Common myeloid progenitor, CD34-positive (primary cell): ENCODE measurements around the gene GPR148.

ENCODE experiments used
- CTCF ChIA-PET: fragments of 350-600 bp; sonication (Branson Sonifier 250); formaldehyde crosslinking; loops from one replicate; lab custom pipeline; 2021; ENCODE audit warnings: antibody characterized with exemption; lab: Charles Lee
- POLR2A ChIA-PET: fragments of 350-600 bp; sonication (Branson Sonifier 250); formaldehyde crosslinking; loops from one replicate; lab custom pipeline; 2021; ENCODE audit warnings: antibody characterized with exemption; lab: Charles Lee
- DNase-seq, 3 donors: peaks; one replicate each; pipeline versions ENCODE4 v3.0.0 to v3.0.0-alpha.2; 2013
- H3K27ac ChIP-seq, 2 experiments: 1 replicate in 1 of 2; 2 replicates in 1 of 2; pipeline ENCODE4 v1.7.0; 2013; ENCODE audit warnings: inconsistent platforms in 2 of 2, low read length in 2 of 2, mild to moderate bottlenecking in 2 of 2, low read depth in 1 of 2, moderate library complexity in 1 of 2; ENCODE audit not compliant: severe bottlenecking in 2 of 2, insufficient read depth in 1 of 2, poor library complexity in 1 of 2
- H3K27me3 ChIP-seq, 5 experiments: replicated peaks in 2 of 5; 1 replicate in 3 of 5; 2 replicates in 2 of 5; pipeline versions ENCODE4 v1.6.1 to v1.7.0; 2013; ENCODE audit warnings: low read length in 4 of 5, mild to moderate bottlenecking in 2 of 5, moderate library complexity in 2 of 5, inconsistent platforms in 1 of 5; ENCODE audit not compliant: insufficient read depth in 5 of 5, control insufficient read depth in 4 of 5
- H3K36me3 ChIP-seq, 4 experiments: 1 replicate in 2 of 4; 2 replicates in 2 of 4; pipeline versions ENCODE4 v1.6.1 to v1.7.0; 2013; ENCODE audit warnings: low read length in 3 of 4, control low read depth in 1 of 4, mild to moderate bottlenecking in 1 of 4; ENCODE audit not compliant: control insufficient read depth in 4 of 4, insufficient read depth in 4 of 4
- H3K4me1 ChIP-seq, 4 experiments: 1 replicate in 3 of 4; 2 replicates in 1 of 4; pipeline versions ENCODE4 v1.6.1 to v1.7.1; 2013; ENCODE audit warnings: low read length in 3 of 4, mild to moderate bottlenecking in 3 of 4, control low read depth in 1 of 4, inconsistent platforms in 1 of 4, moderate library complexity in 1 of 4; ENCODE audit not compliant: control insufficient read depth in 4 of 4, insufficient read depth in 4 of 4; ENCODE audit errors: control extremely low read depth in 1 of 4
- H3K4me3 ChIP-seq, 7 experiments: 1 replicate in 4 of 7; 2 replicates in 3 of 7; pipeline versions ENCODE4 v1.5.1 to v1.7.0; 2013; ENCODE audit warnings: mild to moderate bottlenecking in 7 of 7, low read length in 6 of 7, moderate library complexity in 6 of 7, inconsistent platforms in 2 of 7, low read depth in 2 of 7, control low read depth in 1 of 7; ENCODE audit not compliant: insufficient read depth in 4 of 7, control insufficient read depth in 1 of 7; ENCODE audit errors: extremely low read depth in 1 of 7
- H3K9me3 ChIP-seq, 5 experiments: 1 replicate in 4 of 5; 2 replicates in 1 of 5; pipeline versions ENCODE4 v1.6.1 to v1.7.1; 2013; ENCODE audit warnings: low read length in 4 of 5, mild to moderate bottlenecking in 2 of 5, inconsistent platforms in 1 of 5, low read depth in 1 of 5, moderate library complexity in 1 of 5; ENCODE audit not compliant: control insufficient read depth in 4 of 5, insufficient read depth in 2 of 5; ENCODE audit errors: control extremely low read depth in 1 of 5
- WGBS: methylation state at CpG from one replicate; pipeline ENCODE4 v1.1.5; 2013; ENCODE audit not compliant: insufficient coverage; 5-methylcytosine and 5-hydroxymethylcytosine counted together

Gene GPR148

GRCh38 chr2:130769343-130769907 lies 40.6 kb downstream of the GPR148 start:
- no peaks in the 10 kb centered on the region for H3K4me1 ChIP-seq
- WGBS: 81% methylated on average over 7 of the region's 7 CpGs
- no peak overlapping the region for H3K4me3 ChIP-seq
- no peak for DNase-seq
- H3K27me3 ChIP-seq: peaks cover 0 to 2% (median 0%) of the 10 kb centered on the region in 5 experiments
- no peak overlapping the region for H3K27ac ChIP-seq
- no peaks in the 10 kb centered on the region for H3K36me3 ChIP-seq
- peaks cover 0 to 3% (median 0%) of the 10 kb centered on the region in 5 experiments for H3K9me3 ChIP-seq
- ChIA-PET POLR2A (no interaction called here), CTCF (no interaction called here)

GRCh38 chr2:130776550-130776949 lies 47.7 kb downstream of the GPR148 start:
- POLR2A ChIA-PET: no interaction called here
- no peak overlapping the region for H3K4me3 ChIP-seq
- H3K27me3 ChIP-seq: peaks cover 0 to 11% (median 0%) of the 10 kb centered on the region in 5 experiments
- H3K27ac ChIP-seq: no peak overlapping the region
- WGBS: 63% methylated on average over 3 of the region's 4 CpGs
- CTCF ChIA-PET: interaction anchor here (1.1 kb wide), 1 partner anchor 21 kb away, joined by 4 read pairs; no protein-coding TSS in a partner anchor
- DNase-seq: peak in 1 of 3 donors; percentile 12
- H3K9me3 ChIP-seq: peaks cover 0 to 3% (median 0%) of the 10 kb centered on the region in 5 experiments
- no peaks in the 10 kb centered on the region for H3K4me1 ChIP-seq
- H3K36me3 ChIP-seq: no peaks in the 10 kb centered on the region

GRCh38 chr2:130778781-130779180 lies 49.9 kb downstream of the GPR148 start:
- no peak overlapping the region for H3K27ac ChIP-seq
- no peaks in the 10 kb centered on the region for H3K36me3 ChIP-seq
- no peaks in the 10 kb centered on the region for H3K9me3 ChIP-seq
- no peaks in the 10 kb centered on the region for H3K4me1 ChIP-seq
- H3K4me3 ChIP-seq: no peak overlapping the region
- POLR2A ChIA-PET: no interaction called here
- WGBS: no CpG with 5 or more reads among the region's 9 CpGs
- peaks cover 0 to 12% (median 0%) of the 10 kb centered on the region in 5 experiments for H3K27me3 ChIP-seq
- CTCF ChIA-PET: no interaction called here
- DNase-seq: no peak
